HT-29 (cell line): ENCODE measurements around the gene EID2. TPM values are rescaled to one million over a fixed set of nuclear protein-coding genes. Genes with fewer than 3 reads are reported as not detected.

Source experiments
- DNase-seq: peaks from one replicate; pipeline ENCODE4 v3.0.0-alpha.2; 2015; ENCODE audit warnings: low spot score
- total RNA-seq: library from RNA; depleted of rRNA; stranded (reverse); fragments of >200 nt; shearing (Covaris generic); gene quantifications from 2 replicates; pipeline ENCODE4 v1.2.3, GENCODE V29; 2014; rRNA removed

EID2 gene, protein sequence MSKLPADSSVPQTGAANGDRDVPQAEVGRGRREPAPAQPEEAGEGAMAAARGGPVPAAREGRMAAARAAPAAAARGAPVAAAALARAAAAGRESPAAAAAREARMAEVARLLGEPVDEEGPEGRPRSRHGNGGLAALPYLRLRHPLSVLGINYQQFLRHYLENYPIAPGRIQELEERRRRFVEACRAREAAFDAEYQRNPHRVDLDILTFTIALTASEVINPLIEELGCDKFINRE
- total RNA-seq, result 18.8 and 21.9 TPM in 2 replicates

DNA sequence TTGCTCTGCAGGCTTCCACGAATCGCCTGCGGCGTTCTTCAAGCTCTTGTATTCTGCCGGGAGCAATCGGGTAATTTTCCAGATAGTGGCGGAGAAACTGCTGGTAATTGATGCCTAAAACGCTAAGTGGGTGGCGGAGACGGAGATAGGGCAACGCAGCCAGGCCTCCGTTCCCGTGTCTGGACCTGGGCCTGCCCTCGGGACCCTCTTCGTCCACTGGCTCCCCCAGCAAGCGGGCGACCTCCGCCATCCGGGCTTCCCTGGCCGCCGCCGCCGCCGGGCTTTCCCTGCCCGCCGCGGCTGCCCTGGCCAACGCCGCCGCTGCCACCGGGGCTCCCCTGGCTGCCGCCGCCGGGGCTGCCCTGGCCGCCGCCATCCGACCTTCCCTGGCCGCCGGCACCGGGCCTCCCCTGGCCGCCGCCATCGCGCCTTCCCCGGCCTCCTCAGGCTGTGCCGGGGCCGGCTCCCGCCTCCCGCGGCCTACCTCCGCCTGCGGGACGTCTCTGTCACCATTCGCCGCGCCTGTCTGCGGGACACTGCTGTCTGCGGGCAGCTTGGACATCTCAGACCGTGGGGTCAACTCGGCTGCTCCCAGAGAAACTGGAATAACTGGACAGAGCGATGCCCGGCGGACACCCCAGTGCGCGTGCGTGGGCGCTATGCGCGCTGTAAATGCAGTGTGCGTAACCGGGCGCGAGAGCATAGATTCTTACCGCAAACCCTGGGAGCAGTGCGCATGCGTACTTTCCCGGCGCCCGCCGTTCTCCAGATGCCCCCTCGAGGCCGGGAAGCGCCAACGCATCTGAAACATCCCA, at the start of gene EID2:
Gene EID2 (minus strand): TSS at position 644 of the 815 bp plus-strand sequence. CDS start 82 bp downstream, at position 562.
- DNase-seq, result peak; percentile 100

- no peak for DNase-seq
These were observed 48.1 kb upstream of the EID2 start for GRCh38 chr19:39588066-39588465.

GRCh38 chr19:39587496-39587895, 47.5 kb upstream of the EID2 start:
- no peak for DNase-seq

DNA sequence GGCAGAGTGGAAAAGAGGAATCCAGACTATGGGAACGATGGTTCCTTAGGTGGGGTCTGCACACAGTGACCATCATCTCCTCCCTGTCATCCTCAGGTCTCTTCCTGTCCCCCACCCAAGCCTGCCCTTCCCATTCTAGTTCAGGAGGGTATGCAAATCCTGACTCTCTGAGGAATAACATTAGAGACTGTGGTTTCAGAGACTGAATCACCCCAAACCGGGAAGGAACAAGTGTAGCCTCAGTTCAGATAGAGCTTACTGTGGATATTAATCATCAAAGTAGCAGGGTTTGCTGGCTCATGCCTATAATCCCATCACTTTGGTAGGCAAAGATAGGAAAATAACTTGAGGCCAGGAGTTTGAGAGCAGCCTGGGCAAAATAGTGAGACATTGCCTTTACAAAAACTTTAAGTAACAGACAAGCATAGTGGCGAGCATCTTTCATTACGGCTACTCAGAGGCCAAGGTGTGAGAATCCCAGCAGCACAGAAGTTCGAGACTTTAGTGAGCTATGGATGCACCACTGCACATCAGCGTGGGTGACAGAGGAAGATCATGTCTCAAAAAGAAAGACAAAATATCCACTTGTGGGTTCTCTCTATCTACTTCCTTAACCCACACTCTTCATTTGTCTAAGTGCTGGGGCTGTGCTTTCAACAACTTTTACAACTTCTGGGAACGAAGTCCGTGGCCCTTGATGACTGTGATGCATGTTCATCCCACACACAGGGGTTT, 43.1 kb upstream of the EID2 start:
- no peak for DNase-seq

DNA sequence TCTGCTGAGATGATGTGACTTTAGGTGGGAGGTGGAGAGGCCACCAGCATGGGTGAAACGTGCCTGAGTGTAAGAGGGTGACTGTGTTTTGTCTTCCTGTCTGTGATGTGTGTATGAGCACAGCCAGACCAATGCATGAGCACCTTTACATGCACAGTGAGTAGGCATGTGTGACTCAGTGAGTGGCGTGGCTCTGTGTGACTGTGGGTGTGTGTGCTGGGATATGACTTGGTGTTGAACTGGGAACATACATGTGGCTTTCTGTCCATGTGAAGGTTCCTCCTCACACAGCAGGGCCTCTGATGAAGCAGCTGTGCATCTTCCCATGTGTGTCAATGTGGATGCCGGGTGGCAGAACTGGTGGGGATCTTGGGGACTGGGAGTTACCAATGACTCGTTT, 42.5 kb upstream of the EID2 start:
- DNase-seq, result no peak

DNA sequence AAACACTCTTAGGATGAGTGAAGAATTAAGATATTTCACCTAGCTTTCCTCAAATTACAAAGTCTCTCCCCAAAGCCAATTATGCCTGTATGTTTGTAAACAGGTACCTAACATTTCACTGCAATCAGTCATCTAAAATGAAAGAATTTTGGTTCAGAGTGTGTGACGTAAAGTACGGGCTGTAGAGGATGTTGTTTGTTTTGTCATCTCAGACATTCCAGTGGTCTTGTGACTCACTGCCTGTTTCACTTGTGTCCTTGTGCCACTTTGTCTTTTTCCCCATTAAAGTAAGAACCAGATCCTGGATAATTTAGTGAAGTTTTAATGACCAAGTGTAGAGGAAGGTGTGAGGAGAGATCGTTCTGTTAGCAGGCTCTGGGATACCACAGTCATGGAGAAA, 28.6 kb upstream of the EID2 start:
- DNase-seq, result no peak

DNA sequence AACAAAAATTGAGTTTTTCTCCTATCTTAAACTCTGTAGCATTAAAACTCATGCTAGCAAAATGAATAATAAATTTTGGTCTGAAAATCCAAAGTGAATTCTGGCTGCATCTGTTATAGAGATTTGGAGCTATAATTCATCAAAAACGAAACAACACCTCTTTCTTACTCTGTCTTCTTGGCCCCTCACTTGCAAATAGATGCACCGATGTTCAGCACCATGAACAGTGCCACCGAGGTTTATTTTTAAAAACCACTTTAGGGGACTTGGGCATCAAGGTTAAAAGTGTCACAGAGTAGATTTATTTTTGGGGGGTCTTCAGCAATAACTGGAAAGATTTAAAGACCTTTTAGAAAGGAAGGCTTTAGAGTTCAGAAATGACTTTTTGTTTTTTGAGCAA, 26.1 kb upstream of the EID2 start:
- DNase-seq, result no peak

GRCh38 chr19:39563408-39563807, 23.4 kb upstream of the EID2 start:
- DNase-seq, result no peak

DNA sequence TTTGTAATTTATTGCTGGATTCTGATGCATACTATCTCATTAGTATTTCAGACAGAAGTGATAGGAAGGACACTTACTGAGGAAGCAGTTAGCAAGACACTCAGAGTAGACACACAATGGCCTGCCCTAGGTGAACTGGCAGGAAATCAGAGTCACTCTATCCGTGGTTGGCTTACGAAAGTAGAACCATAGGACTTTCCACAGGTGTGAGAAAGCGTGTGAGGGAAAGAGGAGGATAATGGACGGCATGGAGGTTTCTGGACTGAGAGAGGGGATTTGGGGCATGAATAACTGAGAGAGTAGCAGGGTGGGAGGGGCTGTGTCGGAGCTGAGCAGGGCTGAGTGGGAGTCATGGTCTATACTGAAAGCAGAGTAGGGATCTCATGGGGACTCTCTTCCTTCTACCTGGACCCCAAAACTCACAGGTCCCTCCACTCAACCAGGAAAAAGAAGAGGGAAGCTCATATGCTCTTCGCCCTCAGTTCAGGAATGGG, 18.7 kb upstream of the EID2 start:
- DNase-seq, result no peak

DNA sequence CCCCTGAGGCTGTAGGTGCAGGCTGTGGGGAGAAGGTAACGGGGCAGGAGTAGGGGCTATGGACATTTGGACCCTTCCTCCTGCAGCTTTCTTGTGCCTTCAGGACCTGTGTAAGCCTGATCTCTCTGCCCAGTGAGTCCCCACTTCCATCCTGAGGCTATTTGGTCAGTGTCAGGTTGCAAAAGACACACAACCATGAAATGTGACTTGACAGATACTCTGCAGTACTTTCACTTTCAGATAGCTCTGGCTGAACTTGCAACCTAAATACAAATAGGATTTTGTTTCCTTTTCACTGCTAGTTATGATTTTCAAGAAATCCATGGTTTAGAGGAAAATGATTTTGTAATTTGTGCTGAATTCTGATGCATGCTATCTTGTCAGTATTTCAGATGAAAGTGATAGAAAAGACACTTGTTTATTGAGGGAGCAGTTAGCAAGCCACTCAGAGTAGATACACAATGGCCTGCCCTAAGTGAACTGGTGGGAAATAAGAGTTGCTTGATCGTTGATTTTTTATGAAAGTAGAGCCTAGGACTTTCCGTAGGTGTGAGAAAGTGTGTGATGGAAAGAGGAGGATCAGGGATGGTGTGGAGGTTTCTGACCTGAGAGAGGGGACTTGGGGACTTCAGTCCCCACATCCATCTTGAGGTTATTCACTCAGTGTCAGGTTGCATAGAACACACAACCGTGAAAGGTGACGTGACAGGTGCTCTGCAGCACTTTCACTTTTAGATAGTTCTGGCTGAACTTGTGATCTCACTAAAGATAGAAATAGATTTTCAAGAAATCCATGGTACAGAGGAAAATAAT, 18.1 kb upstream of the EID2 start:
- no peak for DNase-seq

- DNase-seq, result no peak
These were observed 15.9 kb upstream of the EID2 start for GRCh38 chr19:39555883-39556282.

DNA sequence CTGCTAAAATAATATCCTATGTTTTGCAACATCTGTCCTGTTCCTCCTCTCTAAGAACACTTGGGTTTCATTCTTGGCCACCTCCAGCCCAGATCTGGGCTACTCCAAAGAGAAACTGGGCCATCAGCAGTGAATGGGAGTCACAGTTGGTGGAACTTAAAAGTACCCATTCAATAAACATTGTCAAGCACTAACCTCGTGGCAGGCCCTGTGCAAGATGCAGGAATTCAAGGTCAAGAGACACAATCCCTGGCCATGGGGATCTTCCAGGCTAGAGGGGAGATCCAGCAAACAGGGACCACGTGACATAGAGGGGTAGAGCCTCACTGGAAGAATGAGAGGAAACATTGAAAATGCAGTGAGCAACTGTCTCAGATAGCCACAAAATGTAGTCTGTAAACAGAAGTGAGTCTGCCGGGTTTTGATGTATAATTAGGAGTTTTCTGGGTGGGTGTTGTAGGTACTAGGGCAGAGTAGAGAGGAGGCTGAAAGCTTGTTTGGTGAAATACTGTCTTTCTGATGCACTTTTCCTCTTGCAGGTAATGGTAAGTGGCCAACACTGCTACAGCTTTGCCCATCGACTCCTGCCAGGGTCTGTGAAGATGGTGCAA, 14.8 kb upstream of the EID2 start:
- no peak for DNase-seq

GRCh38 chr19:39553082-39553652, 13.2 kb upstream of the EID2 start:
- DNase-seq, result no peak

DNA sequence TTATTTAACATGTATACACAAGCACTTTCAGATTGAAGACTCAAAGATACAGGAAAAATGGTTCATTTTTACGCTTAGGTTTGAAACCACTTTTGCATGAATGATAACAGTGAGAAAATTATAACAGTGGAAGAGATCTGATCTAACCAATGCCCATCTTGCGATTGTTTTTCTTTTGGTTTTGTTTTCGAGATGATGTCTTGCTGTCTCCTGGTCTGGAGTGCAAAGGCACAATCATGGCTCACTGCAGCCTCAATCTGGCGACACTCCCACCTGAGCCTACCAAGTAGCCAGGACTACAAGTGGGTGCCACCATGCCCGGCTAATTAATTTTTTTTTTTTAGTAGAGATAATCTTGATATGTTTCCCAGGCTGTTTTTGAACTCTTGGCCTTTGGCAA, 10.2 kb upstream of the EID2 start:
- no peak for DNase-seq

- no peak for DNase-seq
These were observed 6.6 kb upstream of the EID2 start for GRCh38 chr19:39546599-39546998.

GRCh38 chr19:39544911-39545310, 5.0 kb upstream of the EID2 start:
- DNase-seq, result no peak

GRCh38 chr19:39544226-39544903, 4.4 kb upstream of the EID2 start:
- DNase-seq, result no peak

GRCh38 chr19:39543477-39543857, 3.5 kb upstream of the EID2 start:
- DNase-seq, result no peak

GRCh38 chr19:39542206-39542605, 2.2 kb upstream of the EID2 start:
- DNase-seq, result no peak

DNA sequence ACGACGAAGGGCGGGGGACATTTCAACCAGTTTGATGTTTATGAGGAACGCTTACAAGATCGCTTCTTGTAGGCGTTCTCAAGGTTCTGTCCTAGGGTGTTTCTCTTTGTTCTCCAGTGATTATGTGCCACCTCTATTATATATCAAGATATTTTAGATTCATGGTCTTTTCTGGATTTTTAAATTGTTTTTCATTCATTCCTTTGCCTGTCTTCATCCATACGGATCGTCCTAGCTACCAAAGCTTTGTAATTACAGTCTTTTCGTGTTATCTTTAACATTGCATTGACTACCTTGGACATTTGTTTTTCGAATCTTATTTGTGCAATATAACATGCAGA, 342 bp upstream of the EID2 start:
- DNase-seq, result no peak
